ENCODE data around the gene NR3C1.

Gene NR3C1

GRCh38 chr5:143403593-143404415, at the start of gene NR3C1:
Gene NR3C1 (minus strand): TSS chr5:143403686. CDS start chr5:143400839, 2,847 bp downstream.
- DNase-seq: peak; percentile 23

DNA sequence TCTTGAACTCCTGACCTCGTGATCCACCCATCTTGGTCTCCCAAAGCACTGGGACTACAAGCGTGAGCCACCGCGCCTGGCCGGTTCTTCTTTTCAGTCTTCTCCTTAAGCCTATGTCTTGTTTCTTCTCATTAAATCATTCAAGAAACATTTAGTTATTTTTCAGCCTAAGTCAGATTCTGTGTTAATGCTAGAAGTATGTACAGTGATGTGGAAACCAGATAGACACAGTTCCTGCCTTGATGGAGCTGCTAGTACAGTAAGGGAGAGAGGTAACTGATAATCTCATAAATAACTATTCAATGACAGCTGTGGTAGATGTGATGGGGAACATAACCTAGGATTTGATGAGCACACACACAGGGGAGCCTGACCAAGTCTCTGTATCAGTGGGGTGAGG, 46.3 kb upstream of the NR3C1 start:
- DNase-seq: no peak

DNA sequence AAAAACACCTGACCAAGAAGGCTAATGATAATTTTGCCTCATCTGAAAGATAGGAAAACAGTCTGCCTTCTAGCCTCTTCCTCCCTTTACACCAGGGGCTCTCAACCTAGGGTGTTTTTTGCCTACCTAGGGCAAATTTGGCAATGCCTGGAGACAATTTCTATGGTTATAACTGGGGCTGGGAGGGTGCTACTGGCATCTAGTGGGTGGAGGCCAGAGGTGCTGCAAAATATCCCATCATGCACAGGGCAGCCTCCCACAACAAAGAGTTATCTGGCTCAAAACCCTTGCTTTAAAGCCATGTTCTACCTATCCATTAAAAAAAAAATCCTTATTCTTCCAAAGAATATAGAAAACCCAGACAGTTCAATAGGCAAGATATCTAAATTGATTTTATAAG, 45.0 kb upstream of the NR3C1 start:
- no peak for DNase-seq

DNA sequence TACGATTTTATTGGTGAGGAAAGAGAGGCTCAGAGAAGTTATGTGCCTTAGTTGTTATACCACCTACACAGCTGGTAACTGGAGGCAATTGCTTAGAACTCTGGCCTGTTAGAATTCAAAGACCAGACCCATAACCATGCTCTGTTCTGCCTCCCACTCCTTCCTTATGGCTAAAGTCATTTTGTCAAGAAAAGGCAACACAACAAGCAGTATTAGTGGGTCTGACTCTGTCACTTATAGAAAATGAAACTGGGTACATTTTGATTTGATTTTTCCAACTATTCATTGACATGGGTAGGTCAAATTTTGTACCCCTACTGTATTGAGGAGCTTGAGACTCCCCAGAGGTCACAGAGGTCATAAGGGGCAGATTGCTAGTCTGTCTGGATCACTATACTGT, 44.5 kb upstream of the NR3C1 start:
- no peak for DNase-seq

GRCh38 chr5:143446535-143447226, 43.2 kb upstream of the NR3C1 start:
- DNase-seq: no peak

DNA sequence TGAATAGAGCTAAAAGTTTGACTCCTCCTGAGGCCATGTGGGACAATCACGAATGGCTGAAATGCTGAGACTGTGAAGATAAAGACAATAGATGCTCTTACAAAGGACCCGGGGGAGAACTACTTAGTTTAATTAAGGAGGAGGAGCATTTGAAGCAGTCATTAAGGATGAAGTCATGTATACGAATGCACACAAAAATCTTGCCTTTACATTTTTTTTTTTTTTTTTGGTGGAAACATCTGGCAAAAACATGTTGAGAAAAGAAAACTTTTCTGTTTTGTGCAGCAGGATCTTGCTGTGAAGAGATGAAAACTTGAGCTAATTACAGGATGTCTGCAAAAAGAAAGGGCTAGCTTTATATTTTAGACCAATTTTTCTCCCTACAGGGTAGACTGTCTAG, 42.3 kb upstream of the NR3C1 start:
- no peak for DNase-seq

DNA sequence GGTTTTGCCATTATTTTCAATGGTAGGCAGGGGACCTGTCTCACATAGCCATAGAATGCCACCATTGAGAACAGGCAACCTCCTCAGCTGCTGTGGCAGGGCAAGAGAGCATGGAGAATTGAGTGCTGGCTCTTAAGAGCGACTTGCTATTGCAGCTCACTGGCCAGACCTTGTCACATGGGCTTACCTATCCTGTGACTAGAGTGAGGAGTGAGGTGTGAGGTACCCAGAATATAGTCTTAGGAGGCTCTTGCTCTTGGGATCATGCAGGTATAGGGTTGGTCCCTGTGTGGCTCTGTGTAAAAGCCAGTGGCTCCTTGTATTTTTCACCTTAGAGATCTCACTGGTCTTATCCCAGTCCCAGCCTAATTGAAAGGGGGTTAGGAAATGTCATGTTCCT, 39.8 kb upstream of the NR3C1 start:
- DNase-seq: no peak

- no peak for DNase-seq
Measured at GRCh38 chr5:143442385-143442784, 38.9 kb upstream of the NR3C1 start.

DNA sequence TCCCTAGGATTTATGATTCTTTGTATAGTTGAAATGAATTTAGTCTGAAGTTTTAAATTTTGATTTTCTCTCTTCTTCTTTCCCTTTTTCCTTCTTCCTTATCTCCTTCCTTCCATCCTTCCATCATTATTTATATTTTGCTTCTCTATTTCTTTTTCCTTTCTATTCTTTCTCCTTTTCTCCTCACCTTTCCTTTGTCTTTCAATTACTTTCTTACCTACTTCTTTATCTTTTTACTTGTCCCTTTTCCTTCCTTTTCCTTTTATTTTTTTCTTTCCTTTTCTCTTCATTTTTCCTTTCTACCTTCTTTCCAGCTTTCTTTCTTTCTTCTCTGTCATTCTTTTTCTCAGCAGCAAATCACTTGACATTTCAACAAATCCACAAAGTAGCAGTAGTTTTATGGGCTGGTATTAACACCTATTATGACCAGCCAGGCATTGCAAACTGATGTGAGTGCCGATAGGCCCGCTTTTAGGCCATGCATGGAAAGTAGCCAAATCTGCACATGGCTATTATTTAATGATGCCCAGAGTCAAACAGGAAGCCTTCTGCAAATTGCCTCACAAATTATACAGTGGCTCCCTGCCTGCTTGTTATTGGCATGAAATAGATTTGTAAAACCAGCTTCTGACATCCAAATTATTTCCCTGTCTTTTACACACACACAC, 37.1 kb upstream of the NR3C1 start:
- DNase-seq: no peak

- DNase-seq: no peak
Measured at GRCh38 chr5:143437666-143438273, 34.3 kb upstream of the NR3C1 start.

- no peak for DNase-seq
Measured at GRCh38 chr5:143436871-143437270, 33.4 kb upstream of the NR3C1 start.

DNA sequence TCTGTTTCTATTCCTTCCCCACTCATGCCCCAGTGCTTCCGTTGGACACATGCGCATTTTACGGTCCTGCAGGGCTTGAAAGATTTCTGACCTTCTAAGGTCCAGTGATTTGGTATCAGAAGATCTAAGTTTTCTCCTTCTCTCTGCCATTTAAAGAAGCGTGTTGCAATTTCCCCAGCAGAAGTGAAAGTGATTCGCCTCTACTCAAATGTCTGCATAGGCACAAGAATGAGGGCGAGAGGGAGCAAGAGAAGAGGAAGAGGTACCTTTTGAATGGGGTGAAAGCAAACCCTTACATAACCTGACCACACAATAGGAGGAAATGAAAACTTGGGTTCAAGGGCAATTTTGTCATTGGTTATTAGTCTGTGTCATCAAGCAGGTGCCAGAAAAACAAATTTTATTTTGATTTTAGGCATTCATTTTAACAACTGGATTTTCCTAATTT, 31.7 kb upstream of the NR3C1 start:
- no peak for DNase-seq

DNA sequence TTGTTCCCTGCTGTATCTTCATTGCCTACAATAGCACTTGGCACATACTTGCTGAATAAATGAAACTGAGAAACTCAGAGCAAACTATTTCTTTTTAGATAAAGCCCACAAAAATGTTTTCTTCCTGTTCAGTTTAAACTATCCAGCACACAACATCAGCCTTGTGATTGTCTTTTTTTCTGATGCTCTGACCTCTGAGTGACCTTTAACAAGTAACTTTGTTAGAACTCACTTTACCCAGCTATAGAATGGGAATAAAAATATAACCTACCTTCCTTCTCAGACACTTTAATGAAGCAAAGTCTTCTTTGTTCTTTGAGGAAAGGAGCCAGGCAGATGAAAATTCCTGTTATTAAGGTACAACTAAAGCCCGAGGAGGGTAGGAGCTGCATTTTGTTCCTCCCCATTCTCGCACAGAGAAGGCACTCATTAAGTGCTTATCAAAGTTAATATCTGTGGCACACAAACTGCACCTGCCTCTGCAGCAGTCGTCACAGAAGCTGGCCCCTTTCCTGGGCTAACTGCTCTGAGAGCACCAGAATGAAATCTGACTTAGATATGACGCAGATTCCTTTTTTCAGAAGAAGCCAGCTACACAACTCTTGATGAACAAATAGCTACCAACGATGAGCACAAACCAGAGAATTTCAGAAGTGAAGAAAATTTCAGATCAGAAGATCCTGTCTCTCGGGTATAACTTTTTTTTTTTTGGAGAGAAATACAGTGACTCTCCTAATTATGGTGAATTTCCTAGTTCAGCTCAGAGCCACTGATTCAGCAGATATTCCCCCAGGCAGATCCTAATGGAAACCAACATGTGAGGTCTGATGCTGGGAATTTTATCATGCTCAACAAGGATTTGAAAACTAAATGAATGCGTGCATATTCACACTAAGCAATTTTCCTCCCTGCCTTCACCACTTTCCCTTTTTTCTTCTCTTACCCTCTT, 31.0 kb upstream of the NR3C1 start:
- DNase-seq: no peak

- DNase-seq: no peak
Measured at GRCh38 chr5:143433670-143434069, 30.2 kb upstream of the NR3C1 start.

DNA sequence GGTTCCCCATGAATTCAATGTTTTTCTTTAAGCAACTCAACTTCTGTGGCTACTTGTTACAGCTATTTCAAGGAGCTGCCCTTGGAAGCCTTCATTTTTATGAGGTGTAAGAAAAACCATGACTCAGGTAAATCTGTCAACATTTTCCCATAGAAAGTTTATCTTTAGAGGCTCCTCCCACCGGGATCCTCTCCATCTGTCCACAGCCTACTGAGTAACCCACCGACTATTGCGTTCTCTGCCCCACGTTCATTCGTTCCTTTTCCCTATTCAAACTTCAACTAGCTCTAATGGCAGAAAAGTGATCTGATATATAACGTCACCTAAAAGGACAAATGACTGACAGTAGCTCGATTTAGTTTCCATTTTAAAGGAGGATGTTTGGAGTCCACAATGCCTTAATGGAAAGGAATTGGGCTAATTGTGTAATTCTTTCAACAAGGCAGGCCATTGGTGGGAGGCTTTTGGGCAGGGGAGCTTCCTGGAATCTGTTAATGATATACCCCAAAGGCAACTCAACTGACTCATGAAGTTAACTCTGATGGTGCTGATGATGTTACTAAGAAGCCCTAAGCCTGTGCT, 29.3 kb upstream of the NR3C1 start:
- no peak for DNase-seq

DNA sequence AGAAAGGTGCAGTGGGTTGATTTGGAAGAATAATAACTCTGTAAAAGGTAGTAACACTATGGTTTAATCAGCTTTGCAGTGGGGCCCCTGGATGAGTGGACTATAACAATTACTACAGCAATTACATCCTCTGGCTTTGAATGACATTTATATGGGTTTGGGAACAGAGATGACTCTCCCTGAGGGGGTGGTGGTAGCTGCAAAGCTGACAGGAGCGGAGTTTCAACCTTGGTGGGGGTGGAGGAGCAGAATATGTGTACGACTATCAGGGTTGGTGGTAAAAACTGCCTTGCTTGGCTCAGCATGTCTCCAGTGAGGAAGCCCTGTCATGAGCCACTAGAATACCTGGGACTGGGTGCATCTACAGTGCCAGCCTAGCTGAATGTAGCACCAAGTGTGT, 28.3 kb upstream of the NR3C1 start:
- no peak for DNase-seq

DNA sequence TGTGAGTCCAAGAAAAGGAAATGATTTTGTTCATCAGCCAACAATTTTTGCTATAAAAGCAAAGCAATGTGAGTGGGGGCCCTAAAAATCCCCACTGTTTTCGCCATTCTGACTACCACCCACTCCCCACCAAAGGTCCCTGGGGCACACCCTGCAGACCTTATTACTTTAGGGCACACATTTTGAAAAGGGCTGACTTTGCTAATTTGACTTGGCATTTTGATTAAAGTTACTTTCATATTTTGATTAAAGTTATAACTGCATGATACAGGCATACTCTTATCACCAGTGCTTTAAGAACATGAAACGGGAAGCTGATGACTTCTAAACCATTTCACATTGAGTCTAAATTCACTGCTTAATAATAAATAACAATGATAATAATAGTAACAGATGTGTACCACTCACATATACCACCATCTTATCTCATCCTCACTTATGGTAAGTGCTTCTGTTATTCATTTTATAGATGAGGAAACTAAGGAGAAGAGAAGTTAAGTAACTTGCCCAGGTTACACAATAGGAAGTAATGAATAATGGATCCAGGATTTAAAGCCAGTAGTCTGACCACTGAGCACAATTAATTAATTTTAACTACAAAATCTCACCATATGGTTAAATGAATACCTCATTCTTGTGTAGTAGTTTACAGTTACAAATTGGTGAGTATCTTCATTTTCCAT, 25.4 kb upstream of the NR3C1 start:
- DNase-seq: no peak

GRCh38 chr5:143428155-143428554, 24.7 kb upstream of the NR3C1 start:
- DNase-seq: no peak

DNA sequence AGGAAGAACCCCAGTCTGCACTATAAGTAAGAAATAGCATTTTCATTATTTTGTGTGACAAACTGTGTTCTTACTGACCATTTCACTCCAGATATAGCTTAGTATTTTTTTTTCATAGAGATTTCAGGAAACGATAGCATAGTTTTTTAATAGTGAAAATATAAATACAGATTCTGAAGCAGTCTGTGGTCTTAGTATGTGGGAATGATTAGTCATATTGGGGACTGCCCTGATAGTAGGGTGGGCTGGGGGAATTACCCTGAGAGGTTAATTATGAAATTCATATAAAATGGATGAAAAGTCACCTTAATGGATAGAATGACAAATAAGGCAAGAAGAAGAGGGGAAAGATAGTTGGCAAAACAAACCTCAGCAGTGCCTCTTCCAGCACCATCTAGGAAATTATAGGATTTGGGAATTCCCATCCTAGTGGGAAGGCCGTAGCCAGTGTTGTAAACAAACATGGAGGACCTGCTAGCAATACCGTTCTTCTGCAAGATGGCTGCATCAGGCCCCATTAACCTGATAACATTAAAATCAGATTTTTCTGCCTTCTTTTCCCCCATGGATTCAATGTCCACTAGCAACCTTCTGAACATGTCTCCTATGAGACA, 23.7 kb upstream of the NR3C1 start:
- DNase-seq: no peak

DNA sequence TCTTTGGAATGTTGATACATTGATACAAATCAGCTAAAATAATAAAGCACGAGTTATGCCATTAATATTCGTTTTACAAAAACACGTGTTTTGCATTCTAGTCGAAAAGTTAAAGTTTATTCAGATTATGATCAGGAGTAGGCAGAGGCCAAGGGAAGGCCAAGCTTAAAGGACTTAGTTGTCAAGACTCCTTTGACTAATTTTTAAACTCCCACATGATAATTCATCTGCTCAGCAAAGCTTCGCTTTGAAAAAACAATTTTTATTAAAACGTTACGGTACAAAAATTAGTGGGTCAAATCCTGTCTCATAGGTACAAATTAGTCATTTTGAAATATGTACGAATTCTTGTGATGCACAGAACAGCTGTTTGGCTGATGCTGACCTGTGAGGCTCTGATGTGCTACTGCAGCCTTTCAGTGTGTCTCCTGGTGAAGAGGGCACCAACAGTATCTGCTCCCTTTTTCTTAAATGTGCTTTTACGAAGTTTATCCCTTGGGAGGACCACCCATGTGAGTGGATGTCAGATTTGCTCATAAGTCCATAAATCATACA, 23.0 kb upstream of the NR3C1 start:
- DNase-seq: no peak

All from NCI-H2107 (cell line).